ENCODE data around the gene DNAJA4. TPM values are rescaled to one million over a fixed set of nuclear protein-coding genes. Genes with fewer than 3 reads are reported as not detected.

The DNAJA4 gene
- polyA plus RNA-seq, 4 donors, result 10.7 to 24.3 (median 15.0) TPM

DNA sequence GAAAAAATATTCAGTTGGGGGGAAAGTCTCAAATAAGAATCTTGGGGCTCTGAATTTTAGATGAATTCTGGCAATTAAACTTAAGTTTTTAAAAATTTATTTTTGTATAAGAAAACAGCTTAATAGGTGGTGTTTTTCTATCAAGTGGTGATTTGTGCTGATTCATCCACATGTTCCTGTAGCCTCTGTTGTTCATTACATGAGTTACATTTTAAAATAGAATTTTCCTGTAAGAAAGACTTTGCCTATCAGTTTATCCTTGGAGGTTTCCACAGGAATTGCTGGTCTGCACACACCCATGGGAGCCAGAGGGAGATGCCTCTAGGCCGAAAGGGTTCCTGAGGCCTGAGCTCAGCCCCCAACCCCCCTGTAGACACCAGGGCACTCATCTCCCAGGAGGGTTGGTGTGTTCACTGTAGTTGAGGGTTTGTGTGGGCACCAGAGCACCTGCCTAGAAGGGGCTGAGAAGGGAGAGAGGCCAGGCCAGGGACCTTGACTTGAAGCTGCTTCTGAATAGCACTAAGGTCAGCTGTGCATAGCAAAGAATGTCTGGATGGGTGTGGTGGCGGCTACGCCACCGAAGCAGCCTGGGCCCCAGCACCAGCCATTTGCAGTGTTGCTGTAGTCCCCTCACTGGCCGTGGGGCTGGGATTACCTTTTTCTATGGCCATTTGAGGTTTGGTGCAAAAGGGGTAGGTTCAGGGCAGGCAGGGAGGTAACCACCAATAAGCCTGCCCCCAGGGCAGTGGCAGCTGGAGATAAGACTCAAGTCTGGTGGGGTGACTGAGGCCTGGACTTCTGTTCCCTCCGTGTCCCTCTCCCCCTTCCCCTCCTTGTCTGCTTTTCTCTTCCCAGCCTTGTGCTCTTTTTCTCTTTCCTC, 11.9 kb downstream of the DNAJA4 start:
- DNase-seq, result peak in 1 of 2 donors; percentile 13
- H3K27me3 ChIP-seq (ENCODE audit: control insufficient read depth in 3 of 3, insufficient read depth in 3 of 3, low read length in 3 of 3), result no peaks in the 10 kb centered on the region
- no peaks in the 10 kb centered on the region for H3K9me3 ChIP-seq (ENCODE audit: control insufficient read depth in 2 of 2, insufficient read depth in 1 of 2, low read depth in 1 of 2, low read length in 1 of 2)
- peaks cover 12 to 60% (median 20%) of the 10 kb centered on the region in 3 donors for H3K36me3 ChIP-seq (ENCODE audit: control insufficient read depth in 3 of 3, insufficient read depth in 2 of 3, low read depth in 1 of 3, low read length in 3 of 3)
- H3K27ac ChIP-seq (ENCODE audit: low read depth in 1 of 3, low read length in 2 of 3), result peak overlapping the region in 1 of 3 donors; percentile 22
- no peak for FAIRE-seq
- 87 to 92% (median 90%) methylated on average over 6 of the region's 6 CpGs for WGBS, 3 donors
- peaks cover 0 to 4% (median 0%) of the 10 kb centered on the region in 3 donors for H3K4me1 ChIP-seq (ENCODE audit: control insufficient read depth in 3 of 3, insufficient read depth in 2 of 3, low read depth in 1 of 3, low read length in 2 of 3)
- no peak overlapping the region for H3K4me3 ChIP-seq (ENCODE audit: low read depth in 1 of 3, low read length in 3 of 3)

- Histone ChIP-seq H3K9me3 (ENCODE audit: control insufficient read depth in 2 of 2, insufficient read depth in 1 of 2, low read depth in 1 of 2, low read length in 1 of 2) (no peaks in the 10 kb centered on the region), H3K27ac (ENCODE audit: low read depth in 1 of 3, low read length in 2 of 3) (no peak overlapping the region), H3K27me3 (ENCODE audit: control insufficient read depth in 3 of 3, insufficient read depth in 3 of 3, low read length in 3 of 3) (no peaks in the 10 kb centered on the region), H3K4me3 (ENCODE audit: low read depth in 1 of 3, low read length in 3 of 3) (no peak overlapping the region), H3K4me1 (ENCODE audit: control insufficient read depth in 3 of 3, insufficient read depth in 2 of 3, low read depth in 1 of 3, low read length in 2 of 3) (peaks cover 0 to 4% (median 0%) of the 10 kb centered on the region in 3 donors), H3K36me3 (ENCODE audit: control insufficient read depth in 3 of 3, insufficient read depth in 2 of 3, low read depth in 1 of 3, low read length in 3 of 3) (peaks cover 16 to 52% (median 21%) of the 10 kb centered on the region in 3 donors)
- FAIRE-seq, result no peak
- WGBS, 3 donors, result 94 to 97% (median 96%) methylated on average over 13 of the region's 13 CpGs
- DNase-seq, result no peak
Observed at GRCh38 chr15:78280319-78281072, 16.1 kb downstream of the DNAJA4 start.

GRCh38 chr15:78282324-78282723, 18.0 kb downstream of the DNAJA4 start:
- no peak overlapping the region for H3K4me3 ChIP-seq (ENCODE audit: low read depth in 1 of 3, low read length in 3 of 3)
- FAIRE-seq (no peak), DNase-seq (no peak)
- no peaks in the 10 kb centered on the region for H3K4me1 ChIP-seq (ENCODE audit: control insufficient read depth in 3 of 3, insufficient read depth in 2 of 3, low read depth in 1 of 3, low read length in 2 of 3)
- H3K27me3 ChIP-seq (ENCODE audit: control insufficient read depth in 3 of 3, insufficient read depth in 3 of 3, low read length in 3 of 3), result no peaks in the 10 kb centered on the region
- no peak overlapping the region for H3K27ac ChIP-seq (ENCODE audit: low read depth in 1 of 3, low read length in 2 of 3)
- 91 to 92% (median 92%) methylated on average over 2 of the region's 2 CpGs for WGBS, 3 donors
- no peaks in the 10 kb centered on the region for H3K9me3 ChIP-seq (ENCODE audit: control insufficient read depth in 2 of 2, insufficient read depth in 1 of 2, low read depth in 1 of 2, low read length in 1 of 2)
- peaks cover 16 to 53% (median 20%) of the 10 kb centered on the region in 3 donors for H3K36me3 ChIP-seq (ENCODE audit: control insufficient read depth in 3 of 3, insufficient read depth in 2 of 3, low read depth in 1 of 3, low read length in 3 of 3)

- Histone ChIP-seq H3K4me1 (ENCODE audit: control insufficient read depth in 3 of 3, insufficient read depth in 2 of 3, low read depth in 1 of 3, low read length in 2 of 3) (no peaks in the 10 kb centered on the region), H3K4me3 (ENCODE audit: low read depth in 1 of 3, low read length in 3 of 3) (no peak overlapping the region), H3K9me3 (ENCODE audit: control insufficient read depth in 2 of 2, insufficient read depth in 1 of 2, low read depth in 1 of 2, low read length in 1 of 2) (no peaks in the 10 kb centered on the region), H3K27ac (ENCODE audit: low read depth in 1 of 3, low read length in 2 of 3) (no peak overlapping the region), H3K36me3 (ENCODE audit: control insufficient read depth in 3 of 3, insufficient read depth in 2 of 3, low read depth in 1 of 3, low read length in 3 of 3) (peaks cover 16 to 46% (median 17%) of the 10 kb centered on the region in 3 donors), H3K27me3 (ENCODE audit: control insufficient read depth in 3 of 3, insufficient read depth in 3 of 3, low read length in 3 of 3) (no peaks in the 10 kb centered on the region)
- DNase-seq, result no peak
- FAIRE-seq, result no peak
- 84 to 92% (median 89%) methylated on average over 4 of the region's 4 CpGs for WGBS, 3 donors
Observed at GRCh38 chr15:78284758-78285157, 20.4 kb downstream of the DNAJA4 start.

GRCh38 chr15:78290222-78290621, 25.9 kb downstream of the DNAJA4 start:
- Histone ChIP-seq H3K27ac (ENCODE audit: low read depth in 1 of 3, low read length in 2 of 3) (no peak overlapping the region), H3K4me3 (ENCODE audit: low read depth in 1 of 3, low read length in 3 of 3) (no peak overlapping the region), H3K9me3 (ENCODE audit: control insufficient read depth in 2 of 2, insufficient read depth in 1 of 2, low read depth in 1 of 2, low read length in 1 of 2) (no peaks in the 10 kb centered on the region), H3K27me3 (ENCODE audit: control insufficient read depth in 3 of 3, insufficient read depth in 3 of 3, low read length in 3 of 3) (no peaks in the 10 kb centered on the region), H3K36me3 (ENCODE audit: control insufficient read depth in 3 of 3, insufficient read depth in 2 of 3, low read depth in 1 of 3, low read length in 3 of 3) (peaks cover 0 to 34% (median 9%) of the 10 kb centered on the region in 3 donors), H3K4me1 (ENCODE audit: control insufficient read depth in 3 of 3, insufficient read depth in 2 of 3, low read depth in 1 of 3, low read length in 2 of 3) (peaks cover 0 to 4% (median 0%) of the 10 kb centered on the region in 3 donors)
- DNase-seq (no peak), FAIRE-seq (no peak)
- WGBS, 3 donors, result 83 to 94% (median 85%) methylated on average over 3 of the region's 3 CpGs

DNA sequence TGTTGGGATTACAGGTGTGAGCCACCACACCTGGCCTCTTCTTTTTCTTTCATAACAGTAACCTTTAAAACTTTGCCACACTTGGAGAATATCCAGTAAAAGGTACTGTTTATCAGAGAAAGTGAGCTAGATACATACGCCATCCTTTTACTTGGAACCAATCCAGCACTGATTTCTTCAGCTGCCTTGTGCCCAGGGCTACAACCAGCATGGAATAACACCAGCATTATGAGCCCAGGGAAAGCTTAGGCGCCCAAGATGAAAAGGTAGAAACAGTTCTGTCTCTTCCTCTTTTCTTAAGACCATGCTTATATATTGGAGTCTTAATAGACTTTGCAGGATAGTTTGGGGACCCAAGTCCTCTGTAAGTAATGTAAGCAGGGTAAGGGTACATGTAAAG, 26.7 kb downstream of the DNAJA4 start:
- DNase-seq (no peak), FAIRE-seq (no peak)
- no peaks in the 10 kb centered on the region for H3K27me3 ChIP-seq (ENCODE audit: control insufficient read depth in 3 of 3, insufficient read depth in 3 of 3, low read length in 3 of 3)
- H3K4me1 ChIP-seq (ENCODE audit: control insufficient read depth in 3 of 3, insufficient read depth in 2 of 3, low read depth in 1 of 3, low read length in 2 of 3), result peaks cover 0 to 4% (median 0%) of the 10 kb centered on the region in 3 donors
- H3K4me3 ChIP-seq (ENCODE audit: low read depth in 1 of 3, low read length in 3 of 3), result no peak overlapping the region
- 55 to 83% (median 60%) methylated on average over 2 of the region's 2 CpGs for WGBS, 3 donors
- no peaks in the 10 kb centered on the region for H3K9me3 ChIP-seq (ENCODE audit: control insufficient read depth in 2 of 2, insufficient read depth in 1 of 2, low read depth in 1 of 2, low read length in 1 of 2)
- H3K27ac ChIP-seq (ENCODE audit: low read depth in 1 of 3, low read length in 2 of 3), result no peak overlapping the region
- H3K36me3 ChIP-seq (ENCODE audit: control insufficient read depth in 3 of 3, insufficient read depth in 2 of 3, low read depth in 1 of 3, low read length in 3 of 3), result peaks cover 0 to 31% (median 7%) of the 10 kb centered on the region in 3 donors

DNA sequence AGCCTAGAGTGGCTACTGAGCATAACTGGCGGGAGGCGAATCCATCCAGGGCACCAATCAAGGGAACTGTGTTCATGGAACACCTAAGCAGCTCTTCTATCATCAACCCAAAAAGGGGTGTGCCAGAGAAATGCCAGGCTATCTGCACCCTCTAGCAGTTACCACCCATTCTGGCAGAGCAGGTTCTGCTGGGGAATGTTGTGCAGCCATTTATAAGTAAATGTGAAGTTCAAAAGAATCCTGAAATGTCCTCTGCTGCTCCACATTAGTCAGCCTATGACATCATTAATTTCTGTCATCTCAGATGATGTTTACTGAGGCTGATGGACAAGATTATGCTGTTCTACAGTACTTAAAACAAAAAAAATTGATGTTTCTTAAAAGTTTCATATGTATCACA, 27.3 kb downstream of the DNAJA4 start:
- FAIRE-seq, result no peak
- 96 to 100% (median 97%) methylated on average over 2 of the region's 2 CpGs for WGBS, 3 donors
- Histone ChIP-seq H3K4me1 (ENCODE audit: control insufficient read depth in 3 of 3, insufficient read depth in 2 of 3, low read depth in 1 of 3, low read length in 2 of 3) (peaks cover 0 to 4% (median 0%) of the 10 kb centered on the region in 3 donors), H3K36me3 (ENCODE audit: control insufficient read depth in 3 of 3, insufficient read depth in 2 of 3, low read depth in 1 of 3, low read length in 3 of 3) (peaks cover 0 to 26% (median 5%) of the 10 kb centered on the region in 3 donors), H3K27ac (ENCODE audit: low read depth in 1 of 3, low read length in 2 of 3) (no peak overlapping the region), H3K9me3 (ENCODE audit: control insufficient read depth in 2 of 2, insufficient read depth in 1 of 2, low read depth in 1 of 2, low read length in 1 of 2) (no peaks in the 10 kb centered on the region), H3K4me3 (ENCODE audit: low read depth in 1 of 3, low read length in 3 of 3) (no peak overlapping the region), H3K27me3 (ENCODE audit: control insufficient read depth in 3 of 3, insufficient read depth in 3 of 3, low read length in 3 of 3) (no peaks in the 10 kb centered on the region)
- no peak for DNase-seq

DNA sequence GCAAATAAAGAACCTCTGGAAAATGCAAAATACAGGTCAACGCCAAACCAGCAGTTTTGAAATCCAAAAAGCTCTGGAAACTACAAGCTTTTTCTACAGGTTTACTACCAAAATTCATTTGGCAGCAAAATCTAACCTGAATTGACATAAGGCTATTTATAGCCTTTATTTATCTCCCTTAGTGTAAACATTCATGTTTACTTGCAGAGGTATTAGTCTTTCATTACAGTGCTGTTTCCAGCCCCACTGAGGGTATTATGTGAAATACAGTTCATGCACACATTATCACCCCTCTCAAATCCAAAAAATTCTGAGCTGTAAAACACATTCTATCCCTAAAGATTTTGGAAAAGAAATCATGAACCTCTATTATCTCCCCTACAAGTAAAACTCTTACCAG, 27.9 kb downstream of the DNAJA4 start:
- Histone ChIP-seq H3K27ac (ENCODE audit: low read depth in 1 of 3, low read length in 2 of 3) (no peak overlapping the region), H3K36me3 (ENCODE audit: control insufficient read depth in 3 of 3, insufficient read depth in 2 of 3, low read depth in 1 of 3, low read length in 3 of 3) (peaks cover 0 to 25% (median 4%) of the 10 kb centered on the region in 3 donors), H3K4me1 (ENCODE audit: control insufficient read depth in 3 of 3, insufficient read depth in 2 of 3, low read depth in 1 of 3, low read length in 2 of 3) (peaks cover 0 to 4% (median 0%) of the 10 kb centered on the region in 3 donors), H3K27me3 (ENCODE audit: control insufficient read depth in 3 of 3, insufficient read depth in 3 of 3, low read length in 3 of 3) (no peaks in the 10 kb centered on the region), H3K9me3 (ENCODE audit: control insufficient read depth in 2 of 2, insufficient read depth in 1 of 2, low read depth in 1 of 2, low read length in 1 of 2) (no peaks in the 10 kb centered on the region), H3K4me3 (ENCODE audit: low read depth in 1 of 3, low read length in 3 of 3) (no peak overlapping the region)
- DNase-seq (no peak), FAIRE-seq (no peak)
- 94 to 100% (median 96%) methylated on average over 1 of the region's 1 CpG for WGBS, 3 donors
